ENCODE measurements around the gene MRPS35.

MRPS35 gene

GRCh38 chr12:27710592-27711316 lies at the start of gene MRPS35:
Gene MRPS35 (plus strand): TSS chr12:27710832. CDS start chr12:27710844, 12 bp downstream.
- DNase-seq = peak; percentile 87

- DNase-seq = no peak
Observed at GRCh38 chr12:27665704-27666103, 44.9 kb upstream of the MRPS35 start.

- DNase-seq = no peak
Observed at GRCh38 chr12:27666510-27666909, 44.1 kb upstream of the MRPS35 start.

GRCh38 chr12:27667540-27667939 lies 43.1 kb upstream of the MRPS35 start:
- DNase-seq = no peak

GRCh38 chr12:27672051-27672450 lies 38.6 kb upstream of the MRPS35 start:
- DNase-seq = no peak

- DNase-seq = no peak
Observed at GRCh38 chr12:27672643-27673042, 38.0 kb upstream of the MRPS35 start.

GRCh38 chr12:27673101-27673718 lies 37.4 kb upstream of the MRPS35 start:
- no peak for DNase-seq

- no peak for DNase-seq
Observed at GRCh38 chr12:27674989-27675388, 35.6 kb upstream of the MRPS35 start.

GRCh38 chr12:27680619-27681018 lies 30.0 kb upstream of the MRPS35 start:
- DNase-seq = no peak

GRCh38 chr12:27682534-27682933 lies 28.1 kb upstream of the MRPS35 start:
- DNase-seq = no peak

GRCh38 chr12:27685274-27685673 lies 25.4 kb upstream of the MRPS35 start:
- DNase-seq = no peak

- DNase-seq = no peak
Observed at GRCh38 chr12:27686147-27686546, 24.5 kb upstream of the MRPS35 start.

GRCh38 chr12:27688671-27689070 lies 22.0 kb upstream of the MRPS35 start:
- DNase-seq = no peak

- DNase-seq = no peak
Observed at GRCh38 chr12:27689558-27690180, 21.0 kb upstream of the MRPS35 start.

- DNase-seq = no peak
Observed at GRCh38 chr12:27693403-27693802, 17.2 kb upstream of the MRPS35 start.

- DNase-seq = no peak
Observed at GRCh38 chr12:27695556-27696292, 14.9 kb upstream of the MRPS35 start.

GRCh38 chr12:27696293-27696652 lies 14.4 kb upstream of the MRPS35 start, which contains the start of gene REP15:
Gene REP15 (plus strand): TSS chr12:27696447. CDS start chr12:27696563, 116 bp downstream.
- DNase-seq = no peak

- no peak for DNase-seq
Observed at GRCh38 chr12:27696864-27697564, 13.6 kb upstream of the MRPS35 start.

- peak; percentile 55 for DNase-seq
Observed at GRCh38 chr12:27703720-27704452, 6.7 kb upstream of the MRPS35 start.

- no peak for DNase-seq
Observed at GRCh38 chr12:27705263-27705662, 5.4 kb upstream of the MRPS35 start.

GRCh38 chr12:27707216-27707615 lies 3.4 kb upstream of the MRPS35 start:
- no peak for DNase-seq

All from NCI-H774 (cell line).